IPS-NIHi11 (cell line): ENCODE data around the gene LBHD2.
A peak's percentile ranks its signal among the peaks of the same experiment; 100 is the strongest.

ENCODE experiments used
- DNase-seq: peaks from one replicate; pipeline ENCODE4 v3.0.0; 2012; ENCODE audit warnings: mixed read lengths, low spot score

Gene LBHD2

DNA sequence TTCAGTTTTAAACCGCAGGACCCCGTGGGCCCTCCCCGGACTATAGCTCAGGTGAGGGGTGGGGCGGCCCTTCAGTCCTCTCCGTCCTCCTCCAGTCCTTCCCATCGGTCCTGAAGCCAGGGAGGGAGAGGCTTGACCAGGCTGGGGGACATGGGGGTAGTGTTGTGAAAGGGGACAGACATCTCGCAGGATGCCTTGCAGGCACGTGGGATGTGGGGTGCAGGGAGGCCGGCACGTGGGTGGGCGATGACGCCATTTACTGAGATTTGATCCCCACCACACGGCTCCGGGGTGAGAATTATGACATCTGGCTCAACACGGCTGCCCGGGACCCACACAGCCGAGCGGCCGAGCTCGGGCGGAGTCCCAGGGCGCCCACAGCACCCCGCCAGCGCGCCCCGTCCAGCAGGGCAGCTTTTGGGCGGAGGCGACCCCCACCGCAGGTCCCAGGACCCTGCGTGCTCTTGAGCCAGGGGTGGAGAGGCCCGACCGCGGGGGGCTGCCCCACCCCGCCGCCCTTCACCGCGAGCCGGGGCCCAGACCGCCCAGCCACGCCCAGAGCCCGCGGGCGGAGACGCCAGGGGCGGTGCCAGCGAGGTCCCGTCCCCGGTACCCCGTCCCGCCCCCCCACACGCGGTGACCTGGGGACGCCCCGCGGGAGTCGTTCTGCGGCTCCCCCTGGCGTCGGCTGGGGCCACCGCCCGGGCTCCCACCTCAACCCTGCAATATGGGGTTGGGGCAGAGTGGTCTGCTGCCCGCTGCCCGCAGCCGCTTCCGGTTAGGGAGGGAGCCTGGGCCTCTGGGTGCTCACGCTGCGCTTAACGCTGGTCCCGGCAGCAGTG lies 7.3 kb downstream of the LBHD2 start:
- DNase-seq, result peak; percentile 91

DNA sequence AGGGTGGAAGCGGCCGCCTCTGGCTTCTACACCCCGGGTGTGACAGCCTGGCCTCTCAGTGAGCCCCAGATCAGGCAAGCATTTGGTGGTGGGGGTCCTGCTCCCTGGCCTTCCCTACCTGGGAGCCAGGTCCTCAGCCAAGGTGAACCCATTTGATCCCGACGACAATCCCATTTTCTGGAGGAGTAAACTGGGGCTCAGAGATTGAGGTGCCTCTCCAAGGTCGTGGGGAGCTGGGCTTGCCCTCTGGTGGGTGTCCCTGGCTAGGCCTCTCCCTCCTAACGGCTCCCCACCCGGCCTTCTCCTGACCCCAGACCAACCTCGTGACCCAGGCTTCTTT lies 7.8 kb downstream of the LBHD2 start:
- no peak for DNase-seq

DNA sequence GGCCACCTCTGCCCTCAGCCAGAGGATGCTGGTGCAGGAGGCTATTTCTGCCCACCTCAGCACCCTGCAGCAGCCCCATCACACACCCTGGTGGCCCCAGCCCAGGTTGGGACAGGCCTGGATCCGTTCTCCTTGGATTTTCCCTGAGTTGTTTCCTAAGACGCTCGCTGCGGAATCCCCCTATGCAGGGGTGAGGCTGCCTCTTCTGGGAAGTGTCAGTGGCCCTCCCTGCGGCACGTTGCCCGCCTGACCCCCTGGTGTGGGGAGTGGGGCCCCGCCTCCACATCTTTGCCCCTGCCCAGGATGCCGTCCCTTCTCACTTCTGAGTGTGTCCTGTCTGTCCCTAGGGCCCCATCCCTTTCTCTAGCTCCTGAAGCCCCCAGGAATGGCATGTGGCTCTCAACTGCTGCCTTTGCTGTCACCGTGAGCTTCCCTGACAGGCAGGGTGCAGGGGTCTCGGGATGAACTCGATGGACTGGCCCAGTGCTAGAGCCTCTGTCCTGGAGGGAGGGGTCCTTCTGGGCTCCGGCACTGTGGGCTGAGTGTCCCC lies 9.9 kb downstream of the LBHD2 start:
- no peak for DNase-seq

DNA sequence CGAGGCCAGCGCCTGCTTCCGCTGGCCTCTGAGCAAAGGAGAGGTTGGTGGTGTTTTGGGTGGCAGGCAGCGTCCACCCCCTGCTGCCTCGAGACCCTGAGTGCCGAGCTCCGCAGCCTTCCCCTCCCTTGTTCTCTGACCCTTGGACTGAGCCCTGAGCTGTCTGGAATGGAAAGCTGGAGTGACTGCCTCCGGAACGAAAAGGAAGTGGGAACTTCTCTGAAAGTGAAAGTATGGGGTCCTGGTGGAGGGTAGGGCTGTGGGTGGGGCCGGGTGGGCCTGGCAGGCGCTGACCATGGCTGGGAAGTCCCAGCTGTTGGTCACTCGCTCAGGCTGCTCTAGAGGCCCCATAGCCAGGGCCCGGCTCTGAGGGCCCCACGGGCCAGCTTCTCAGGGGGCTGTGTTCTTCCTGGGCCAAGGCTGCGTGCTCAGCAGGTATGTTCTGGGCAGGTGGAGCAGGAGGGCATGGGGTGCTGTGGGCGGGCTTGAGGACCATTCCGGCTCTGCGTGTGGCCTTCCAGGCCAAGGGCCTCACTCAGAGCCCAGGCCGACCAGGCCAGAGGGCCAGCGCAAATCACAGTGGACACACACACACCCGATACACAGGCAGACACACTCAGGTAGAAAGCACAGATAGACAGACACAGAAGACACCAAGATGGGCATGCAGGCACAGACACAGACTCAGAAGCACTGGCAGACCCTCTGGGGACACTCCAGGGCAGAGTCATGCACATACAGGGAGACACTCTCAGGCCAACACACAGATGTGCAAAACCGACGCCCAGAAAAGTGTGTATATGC lies 10.6 kb downstream of the LBHD2 start, which contains the start of gene EXOC3L4:
Gene EXOC3L4, plus strand, starts transcription at position 320 of the 804 bp plus-strand sequence. CDS start 5,495 bp downstream, outside the sequence.
- no peak for DNase-seq

DNA sequence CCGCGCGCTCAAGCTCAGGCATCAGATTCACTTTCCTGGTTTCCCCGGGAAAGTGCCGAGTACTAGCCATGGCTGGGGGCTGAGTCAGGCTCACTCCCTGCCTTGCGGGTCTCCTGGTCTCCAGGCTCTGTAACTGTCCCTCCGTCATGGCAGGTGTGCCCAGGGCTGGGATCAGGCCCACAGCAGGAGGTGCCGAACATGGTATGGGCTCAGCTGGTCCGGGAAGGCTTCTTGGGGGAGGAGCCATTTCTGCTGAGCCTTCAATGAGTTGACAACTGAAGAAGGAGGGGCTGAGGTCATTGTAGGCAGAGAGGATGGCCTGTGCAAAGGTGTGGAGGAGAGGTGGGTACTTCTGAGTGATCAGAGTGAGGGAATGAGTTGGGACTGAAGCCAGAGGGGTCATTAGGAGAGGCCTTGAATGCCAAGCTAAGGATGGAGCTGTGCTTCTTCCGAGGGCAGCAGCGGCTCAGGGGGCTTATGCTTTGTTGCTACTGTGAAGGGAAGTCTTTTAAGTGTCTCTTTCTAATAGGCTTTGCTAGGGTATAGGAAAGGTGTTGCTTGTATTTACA lies 11.3 kb downstream of the LBHD2 start:
- DNase-seq, result no peak

DNA sequence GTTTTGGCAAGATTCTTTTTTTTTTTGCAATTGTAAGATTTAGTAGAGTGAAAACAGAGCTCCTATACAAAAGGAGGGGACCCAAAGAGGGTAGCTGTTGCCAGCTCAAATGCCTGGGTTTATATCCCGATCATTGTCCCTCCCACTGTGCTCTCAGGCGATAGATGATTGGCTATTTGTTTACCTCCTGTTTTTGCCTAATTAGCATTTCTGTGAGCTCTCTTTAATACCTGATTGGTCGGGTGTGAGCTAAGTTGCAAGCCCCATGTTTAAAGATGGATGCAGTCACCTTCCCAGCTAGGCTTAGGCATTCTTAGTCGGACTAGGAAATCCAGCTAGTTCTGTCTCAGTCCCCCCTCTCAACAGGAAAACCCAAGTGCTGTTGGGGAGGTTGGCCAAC lies 12.4 kb downstream of the LBHD2 start:
- DNase-seq, result no peak

DNA sequence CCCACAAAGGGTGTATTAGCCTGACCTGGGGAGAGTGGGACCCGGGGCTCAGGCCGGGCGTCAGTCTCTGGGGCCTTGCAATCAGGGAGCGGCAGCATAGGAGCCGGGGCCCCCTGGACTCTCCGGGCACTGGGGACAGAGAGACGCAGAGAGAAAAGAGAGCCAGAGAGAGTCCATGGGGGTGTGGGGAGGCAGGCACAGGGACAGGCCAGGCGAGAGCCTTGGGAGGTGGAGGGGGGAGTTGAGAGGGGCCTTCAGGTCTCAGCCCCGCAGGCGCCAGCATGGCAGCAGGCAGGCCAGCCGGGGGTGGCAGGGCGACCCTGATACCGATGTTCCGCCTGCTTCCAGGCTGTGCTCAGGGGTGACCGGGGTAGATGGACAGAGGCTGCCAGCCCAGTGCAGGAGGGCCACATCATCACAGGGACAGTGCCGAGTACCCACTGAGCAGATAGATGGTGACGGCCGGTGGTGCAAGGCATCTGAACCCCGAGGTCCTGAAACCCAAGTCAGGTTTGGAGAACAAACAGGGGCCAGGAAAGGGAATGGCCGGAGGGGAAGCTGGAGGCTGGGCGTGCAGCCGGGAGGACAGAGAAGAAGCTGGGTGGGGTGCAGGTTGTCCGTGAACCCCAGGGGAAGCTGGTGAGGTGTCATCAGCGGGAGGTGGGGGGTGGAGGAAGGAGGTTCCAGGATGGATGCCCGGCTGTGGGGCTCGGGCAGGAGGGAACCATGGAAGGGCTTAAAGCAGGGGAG lies 13.4 kb downstream of the LBHD2 start:
- no peak for DNase-seq

DNA sequence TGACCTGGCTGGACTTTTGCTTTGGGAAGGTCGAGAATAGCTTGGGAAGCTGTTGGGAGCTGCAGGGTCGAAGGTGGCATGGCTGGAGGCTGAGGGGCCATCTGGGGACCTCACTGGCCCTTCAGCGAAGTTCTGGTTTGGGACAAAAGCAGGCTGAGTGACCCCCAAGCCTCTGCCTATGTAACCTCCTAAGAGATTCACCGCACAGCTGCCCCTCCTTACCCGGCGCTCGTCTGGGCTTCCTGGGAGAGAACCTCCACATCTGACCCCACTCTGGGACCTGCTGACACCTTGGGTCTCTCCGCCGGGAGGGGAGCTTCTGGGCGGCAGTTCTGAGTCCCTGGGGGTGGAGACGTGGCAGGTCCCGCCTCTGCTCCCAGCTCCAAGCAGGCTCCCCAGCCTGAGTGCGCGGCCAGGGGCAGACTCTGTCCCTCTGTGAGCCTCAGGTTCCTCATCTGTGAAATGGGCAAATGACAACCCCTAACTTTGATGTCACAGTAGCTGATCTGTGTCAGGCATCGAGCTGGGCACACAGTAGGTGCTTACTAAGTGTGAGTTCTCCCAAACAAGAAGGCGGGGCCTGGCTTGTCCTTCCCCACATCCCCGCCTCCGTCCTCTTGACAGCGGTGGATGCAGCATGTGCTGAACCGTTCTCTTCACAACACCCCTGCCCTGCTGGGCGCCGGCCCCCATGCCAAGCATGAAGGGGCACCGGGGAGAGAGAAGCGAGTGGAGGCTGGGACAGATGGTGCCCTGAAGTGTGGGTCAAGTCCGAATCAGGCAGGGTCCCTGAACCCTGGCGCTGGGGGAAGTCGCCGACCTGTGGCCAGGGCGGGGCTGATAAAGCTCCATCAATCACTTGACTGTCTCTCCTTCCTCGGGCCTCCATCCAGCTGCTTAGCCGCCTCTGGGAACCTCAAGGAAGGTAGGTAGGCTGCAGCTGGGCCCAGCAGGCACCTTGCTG lies 14.3 kb downstream of the LBHD2 start:
- no peak for DNase-seq

DNA sequence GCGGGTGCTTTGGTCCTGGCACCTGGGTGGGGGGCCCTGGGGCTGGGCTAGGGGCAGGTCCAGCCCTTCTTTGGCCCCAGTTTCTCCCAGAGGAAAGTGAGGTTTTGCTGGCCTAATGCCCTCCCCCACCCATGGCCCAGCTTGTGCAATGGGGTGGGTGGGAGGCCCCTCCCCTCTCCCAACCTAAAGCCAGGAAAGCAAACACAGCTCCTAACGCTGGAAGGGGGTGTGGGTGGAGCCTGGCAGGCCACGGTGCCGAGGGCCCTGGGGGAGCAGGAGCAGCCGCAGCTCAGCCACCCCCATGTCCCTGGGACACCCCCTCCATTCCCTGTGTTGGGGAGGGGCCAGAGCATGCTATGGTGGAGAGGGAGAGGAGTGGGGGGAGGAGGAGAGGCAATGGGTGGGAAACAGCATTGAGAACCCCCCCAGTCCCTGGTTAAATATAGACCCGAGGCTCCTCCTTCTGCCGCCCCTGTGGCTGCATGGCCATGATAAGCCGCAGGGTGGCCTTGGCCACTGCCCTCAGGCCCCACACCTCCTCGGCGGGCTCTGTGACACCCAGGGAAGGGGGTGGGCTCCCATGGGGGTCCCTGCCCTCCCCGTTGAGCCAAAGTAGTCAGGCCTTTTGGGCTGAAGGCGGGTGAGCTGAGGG lies 15.2 kb downstream of the LBHD2 start:
- no peak for DNase-seq

DNA sequence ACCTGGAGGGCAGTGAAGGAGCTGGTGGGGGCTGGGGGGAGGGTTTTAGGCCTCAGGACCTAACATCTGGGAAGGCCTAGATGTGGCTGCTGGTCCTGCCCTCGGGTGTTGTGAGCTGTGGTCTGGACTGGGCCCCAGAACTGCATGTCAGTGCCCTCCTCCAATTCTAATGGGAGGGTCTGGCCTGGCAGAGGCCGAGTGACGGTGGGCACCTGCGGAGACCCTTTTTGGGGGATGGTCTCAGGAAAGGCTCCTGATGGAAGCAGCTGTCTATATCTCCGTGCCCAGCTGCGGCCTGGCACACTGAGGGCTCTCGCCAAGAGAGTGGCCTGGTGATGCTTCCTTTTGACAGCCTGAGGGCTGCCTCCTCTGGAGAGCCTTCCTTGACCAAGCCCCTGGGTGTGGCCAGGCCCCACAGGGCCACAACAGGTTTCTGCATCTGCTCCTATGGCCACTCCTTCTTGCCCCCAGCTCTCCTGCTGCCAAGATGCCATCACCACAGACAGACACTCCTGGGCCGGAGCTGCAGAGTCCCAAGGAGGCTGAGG lies 15.8 kb downstream of the LBHD2 start:
- DNase-seq, result no peak

DNA sequence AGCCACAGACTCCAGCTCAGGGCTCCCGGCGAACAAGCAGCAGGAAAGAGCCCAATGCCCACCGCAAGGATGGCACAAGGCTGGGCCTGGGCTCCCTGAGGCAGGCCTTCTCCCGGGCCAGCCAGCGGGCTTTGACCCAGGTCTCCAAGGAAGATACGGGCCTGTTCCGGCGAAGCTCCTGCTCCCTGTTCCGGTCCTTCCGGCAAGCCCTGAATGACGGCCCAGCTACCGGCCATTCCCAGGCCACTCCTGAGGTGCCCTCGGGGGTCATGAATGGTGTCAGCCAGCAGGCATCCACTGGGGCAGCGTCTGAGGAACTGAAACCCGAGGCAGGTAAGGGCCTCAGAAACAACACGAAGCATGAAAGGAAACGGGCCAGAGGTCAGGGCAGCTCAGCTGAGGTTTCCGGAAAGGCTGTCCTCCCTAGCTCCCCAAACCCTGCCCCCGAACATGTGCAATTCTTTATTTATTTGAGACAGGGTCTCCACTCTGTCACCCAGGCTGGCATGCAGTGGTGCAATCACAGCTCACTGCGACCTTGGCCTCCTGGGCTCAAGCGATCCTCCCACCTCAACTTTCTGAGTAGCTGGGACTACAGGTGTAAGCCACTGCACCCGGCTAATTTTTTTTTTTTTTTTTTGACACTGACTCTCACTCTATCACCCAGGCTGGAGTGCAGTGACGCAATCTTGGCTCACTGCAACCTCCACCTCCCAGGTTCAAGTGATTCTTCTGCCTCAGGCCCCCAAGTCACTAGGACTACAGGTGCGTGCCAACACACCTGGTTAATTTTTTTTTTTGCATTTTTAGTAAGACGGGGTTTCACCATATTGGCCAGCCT lies 16.5 kb downstream of the LBHD2 start:
- DNase-seq, result no peak

DNA sequence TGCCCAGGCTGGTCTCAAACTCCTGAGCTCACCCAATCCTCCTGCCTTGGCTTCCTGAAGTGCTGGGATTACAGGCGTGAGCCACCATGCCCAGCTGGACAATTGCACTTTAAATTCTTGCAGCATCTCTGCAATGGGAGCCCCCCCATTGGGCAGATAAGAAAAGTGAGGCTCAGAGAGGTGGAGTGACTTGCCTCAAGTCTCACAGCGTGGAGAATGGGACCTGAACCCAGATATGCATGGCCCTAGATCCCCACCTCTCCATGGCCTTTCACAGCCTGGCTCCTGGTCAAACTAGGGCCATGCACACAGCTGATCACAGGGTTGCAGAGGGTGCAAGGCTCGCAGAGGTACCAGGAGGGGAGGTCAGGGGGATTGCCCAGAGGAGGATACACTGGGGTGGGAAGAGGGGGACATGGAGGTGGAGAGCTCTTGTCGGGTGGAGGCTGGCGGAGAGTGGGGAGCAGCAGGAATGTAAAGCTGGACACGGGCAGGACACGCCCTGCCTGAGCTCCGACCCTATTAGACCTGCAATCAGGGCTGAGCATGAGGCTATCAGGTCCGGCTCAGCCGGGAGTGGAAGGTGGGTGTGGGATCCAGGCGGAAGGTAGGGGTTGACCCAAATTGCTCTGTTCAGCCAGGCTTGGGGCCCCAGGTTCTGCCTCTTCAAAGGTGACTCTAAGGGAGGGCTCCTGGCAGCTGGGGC lies 17.4 kb downstream of the LBHD2 start:
- DNase-seq, result no peak

DNA sequence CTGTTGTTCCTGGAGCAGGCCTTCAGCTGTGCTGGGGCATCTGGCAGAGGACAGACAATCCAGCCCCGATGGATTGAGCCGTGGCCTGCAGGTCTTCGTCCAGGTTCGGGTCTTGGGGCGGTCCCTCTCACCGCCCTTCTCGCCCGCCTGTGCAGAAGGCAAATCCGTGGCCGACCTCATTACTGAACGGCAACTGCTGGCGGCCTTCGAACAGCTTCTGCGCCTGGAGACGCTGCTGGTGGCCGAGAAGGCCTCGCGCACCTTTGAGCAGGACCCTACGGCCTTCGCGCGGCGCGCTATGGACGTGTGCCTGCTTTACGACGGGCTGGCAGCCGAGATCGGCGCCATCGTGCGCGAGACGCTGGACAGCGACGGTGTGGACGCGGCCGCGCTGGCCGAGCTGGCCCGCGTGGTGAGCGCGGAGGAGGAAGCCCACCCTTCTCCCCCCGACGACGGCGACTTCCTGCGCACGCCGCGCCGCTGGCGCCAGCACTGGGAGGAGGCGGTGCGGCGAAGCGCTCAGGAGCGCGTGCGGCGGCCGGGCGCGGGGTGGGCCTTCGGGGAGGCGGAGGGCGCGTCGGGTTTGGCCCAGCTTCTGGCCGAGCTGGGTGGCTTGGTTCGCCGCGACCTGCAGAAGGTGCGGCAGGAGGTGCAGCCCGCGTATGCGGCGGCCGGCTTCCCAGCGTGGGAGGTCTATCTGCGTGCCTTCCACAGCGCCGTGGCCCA lies 18.1 kb downstream of the LBHD2 start:
- DNase-seq, result peak; percentile 57

DNA sequence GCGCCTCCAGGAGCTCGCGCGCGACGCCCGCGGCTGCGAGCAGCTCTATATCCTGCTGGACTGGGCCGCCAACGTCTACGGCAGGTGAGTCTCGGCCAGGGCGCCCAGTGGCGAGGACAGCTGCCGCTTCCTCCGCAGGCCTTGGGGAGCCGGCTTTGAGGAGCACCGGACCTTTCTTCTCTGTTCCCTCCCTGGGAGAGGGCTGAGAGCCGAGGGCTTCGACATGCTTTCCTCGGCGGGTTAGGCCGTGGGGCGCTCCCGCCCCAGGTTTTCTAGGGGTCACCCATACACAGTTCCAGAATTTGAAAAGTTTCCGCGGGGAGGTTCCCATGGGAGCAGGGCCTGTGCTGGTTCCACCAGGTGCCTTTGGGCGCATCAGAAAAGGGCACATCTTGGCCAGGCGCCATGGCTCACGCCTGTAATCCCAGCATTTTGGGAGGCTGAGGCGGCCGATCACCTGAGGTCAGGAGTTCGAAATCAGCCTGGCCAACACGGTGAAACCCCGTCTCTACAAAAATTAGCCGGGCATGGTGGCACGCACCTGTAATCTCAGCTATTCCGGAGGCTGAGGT lies 18.8 kb downstream of the LBHD2 start:
- no peak for DNase-seq

DNA sequence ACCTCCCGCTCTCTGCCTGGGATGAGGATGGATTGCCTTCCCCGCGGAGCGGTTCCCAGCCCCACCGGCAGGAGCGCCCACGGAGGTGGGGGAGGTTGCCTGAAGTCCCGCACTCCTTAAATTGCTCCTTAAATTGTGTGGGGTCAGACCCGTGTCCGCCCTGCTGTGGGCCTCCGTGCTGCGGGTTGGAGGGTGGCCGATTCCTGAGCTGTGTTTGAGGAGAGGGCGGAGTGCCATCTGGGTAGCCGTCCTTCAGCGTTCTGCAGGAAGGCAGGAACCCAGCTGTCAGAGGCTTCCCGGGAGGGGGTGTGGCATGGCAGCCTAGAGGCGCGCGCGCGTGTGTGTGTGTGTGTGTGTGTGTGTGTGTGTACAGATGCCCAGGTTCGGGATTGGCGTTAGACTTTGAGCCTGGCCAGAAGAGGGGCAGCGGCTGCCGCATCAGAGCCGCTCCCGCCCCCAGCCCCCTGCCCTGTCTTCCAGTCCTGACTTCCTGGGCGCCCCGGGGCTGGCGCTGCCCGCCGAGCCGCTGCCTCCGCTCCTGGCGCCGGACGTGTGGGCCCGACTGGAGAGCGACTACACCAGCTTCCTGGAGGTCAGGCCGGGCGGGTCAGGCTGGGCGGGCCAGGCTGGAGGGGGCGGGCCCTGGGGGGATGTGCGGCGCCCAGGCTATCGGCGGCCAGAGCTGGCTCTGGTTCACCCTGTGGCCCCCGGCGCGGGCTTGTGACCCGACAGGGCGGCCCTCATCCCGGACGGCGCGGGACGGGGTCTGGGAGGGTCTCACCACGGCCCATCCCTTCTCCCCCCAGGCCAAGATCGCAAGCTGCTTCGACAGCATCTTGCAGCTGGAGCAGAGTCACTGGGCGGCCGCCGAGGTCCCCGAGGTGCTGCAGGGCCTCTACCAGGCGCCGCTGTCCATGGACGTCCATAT lies 19.7 kb downstream of the LBHD2 start:
- DNase-seq, result peak; percentile 82

DNA sequence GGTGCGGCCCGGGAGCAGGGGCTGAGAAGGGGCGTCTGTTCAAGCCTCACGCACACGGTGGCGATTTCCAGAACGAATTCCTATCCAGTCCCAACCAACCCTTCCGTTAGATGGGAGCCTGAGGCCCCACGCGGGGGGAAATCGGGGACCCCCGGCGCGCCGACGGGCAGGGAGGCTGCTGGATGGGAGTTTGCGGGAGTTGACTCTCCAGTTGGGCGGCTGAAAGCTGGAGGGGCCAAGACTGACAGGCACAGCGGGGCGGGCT lies 20.3 kb downstream of the LBHD2 start:
- DNase-seq, result no peak
